HG03571 (cell line): ENCODE results near the gene NCKAP1.
"Not testable (repeated sequence)": the region's sequence is repeated elsewhere in the genome, so short reads cannot be mapped to it uniquely, and the experiment has no call there.

Experiments used
- ATAC-seq: cut with Tn5 transposase; IDR thresholded peaks from one replicate; pipeline ENCODE4 v1.9.1; 2021; ENCODE audit not compliant: unreplicated experiment

NCKAP1 gene

DNA sequence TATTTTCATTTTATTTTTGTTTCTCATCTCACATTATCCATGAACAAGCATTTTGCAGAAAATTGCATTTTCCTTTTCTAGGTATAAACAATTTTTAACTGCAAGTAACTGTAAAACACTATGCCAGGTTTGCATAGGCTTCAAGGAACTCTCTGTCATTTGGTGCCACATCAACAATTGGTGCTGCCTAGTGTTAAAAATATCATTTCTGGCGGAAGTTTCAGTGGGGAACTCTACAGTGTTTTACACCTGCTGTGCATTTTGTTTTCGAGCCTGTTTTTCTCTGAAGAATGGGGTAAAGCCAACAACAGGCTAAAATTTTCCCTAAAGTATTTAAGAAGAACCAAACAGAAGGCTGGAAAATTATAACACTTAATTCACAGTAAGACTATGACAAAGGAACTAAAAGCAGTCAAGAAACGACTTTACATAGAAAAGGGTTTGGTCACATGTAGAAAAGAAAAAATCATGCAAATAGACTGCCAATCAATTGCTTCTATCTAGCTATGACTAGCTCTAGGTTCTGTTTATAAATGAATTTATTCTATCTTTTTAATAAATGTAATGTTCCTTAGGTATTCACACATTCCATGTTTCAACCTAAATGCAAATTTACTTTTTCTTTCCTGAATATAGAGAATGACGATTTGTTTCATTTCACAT lies 150.4 kb downstream of the NCKAP1 start:
- ATAC-seq = no peak

DNA sequence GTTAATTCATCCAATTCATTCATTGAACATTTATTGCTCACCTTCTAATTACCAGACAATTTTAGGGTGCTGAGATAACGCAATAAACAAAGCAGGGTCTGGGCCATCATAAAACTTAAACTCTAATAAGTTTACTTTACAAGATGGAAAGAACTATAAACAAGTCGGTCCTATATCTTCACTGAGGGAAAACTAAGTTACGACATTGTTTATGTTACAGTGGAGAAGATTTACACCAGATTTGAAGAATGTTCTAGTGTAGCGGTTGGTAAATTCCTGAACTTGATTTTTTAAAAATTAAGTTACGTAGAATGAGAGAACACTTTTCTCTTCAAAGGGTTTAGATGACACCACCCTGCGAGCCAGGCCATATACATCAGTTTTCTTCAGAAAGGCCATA lies 151.2 kb downstream of the NCKAP1 start:
- ATAC-seq = no peak

DNA sequence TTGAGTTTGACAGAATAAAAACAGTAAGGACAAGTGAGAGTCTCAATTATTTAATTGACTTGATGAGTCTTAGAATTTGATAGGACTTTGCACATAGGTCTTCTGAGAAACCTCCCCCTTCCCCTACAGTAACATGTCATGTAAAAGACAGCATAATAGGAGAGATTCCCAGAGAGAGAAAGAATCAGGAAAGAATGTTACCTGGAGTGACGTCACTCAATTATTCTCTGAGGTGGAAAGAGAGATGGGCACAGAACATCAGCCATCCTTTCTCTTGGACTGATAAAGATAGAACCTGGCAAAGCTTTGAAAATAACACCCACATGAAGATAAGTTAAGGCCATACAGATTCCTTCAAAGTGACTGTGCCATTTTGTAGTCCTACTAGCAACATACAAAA lies 152.5 kb downstream of the NCKAP1 start:
- no peak for ATAC-seq

DNA sequence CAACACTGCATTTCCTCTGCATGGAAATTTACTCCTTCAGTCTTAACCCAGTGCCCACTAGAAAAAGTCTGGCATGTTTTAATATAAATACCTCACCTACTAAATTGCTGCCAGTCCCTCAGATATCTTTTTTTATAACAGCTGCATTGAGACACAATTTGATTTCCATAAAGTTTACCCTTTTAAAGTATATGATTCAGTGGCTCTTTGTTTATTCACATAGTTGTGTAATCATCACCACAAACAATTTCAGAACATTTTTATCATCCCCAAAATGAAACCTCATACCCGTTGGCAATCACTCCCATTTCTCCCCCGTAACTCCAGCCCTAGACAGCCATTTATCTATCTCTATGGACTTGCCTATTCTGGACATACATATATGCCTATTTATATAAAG lies 154.8 kb downstream of the NCKAP1 start:
- ATAC-seq = no peak

DNA sequence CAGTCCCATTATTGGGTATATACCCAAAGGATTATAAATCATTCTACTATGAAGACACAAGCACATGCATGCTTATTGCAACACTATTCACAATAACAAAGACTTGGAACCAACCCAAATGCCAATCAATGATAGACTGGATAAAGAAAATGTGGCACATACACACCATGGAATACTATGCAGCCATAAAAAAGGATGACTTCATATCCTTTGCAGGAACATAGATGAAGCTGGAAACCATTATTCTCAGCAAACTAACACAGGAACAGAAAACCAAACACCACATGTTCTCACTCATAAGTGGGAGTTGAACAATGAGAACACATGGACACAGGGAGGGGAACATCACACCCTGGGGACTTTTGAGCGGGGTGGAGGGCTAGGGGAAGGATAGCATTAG lies 158.2 kb downstream of the NCKAP1 start:
- ATAC-seq = not testable (repeated sequence)

DNA sequence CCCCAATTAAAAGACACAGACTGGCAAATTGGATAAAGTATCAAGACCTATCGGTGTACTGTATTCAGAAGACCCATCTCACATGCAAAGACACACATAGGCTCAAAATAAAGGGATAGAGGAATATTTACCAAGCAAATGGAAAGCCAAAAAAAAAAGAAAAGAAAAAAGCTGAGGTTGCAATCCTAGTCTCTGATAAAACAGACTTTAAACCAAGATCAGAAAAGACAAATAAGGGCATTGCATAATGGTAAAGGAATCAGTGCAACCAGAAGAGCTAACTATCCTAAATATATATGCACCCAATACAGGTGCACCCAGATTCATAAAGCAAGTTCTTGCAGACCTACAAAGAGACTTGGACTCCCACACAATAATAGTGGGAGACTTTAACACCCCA lies 161.6 kb downstream of the NCKAP1 start:
- not testable (repeated sequence) for ATAC-seq

DNA sequence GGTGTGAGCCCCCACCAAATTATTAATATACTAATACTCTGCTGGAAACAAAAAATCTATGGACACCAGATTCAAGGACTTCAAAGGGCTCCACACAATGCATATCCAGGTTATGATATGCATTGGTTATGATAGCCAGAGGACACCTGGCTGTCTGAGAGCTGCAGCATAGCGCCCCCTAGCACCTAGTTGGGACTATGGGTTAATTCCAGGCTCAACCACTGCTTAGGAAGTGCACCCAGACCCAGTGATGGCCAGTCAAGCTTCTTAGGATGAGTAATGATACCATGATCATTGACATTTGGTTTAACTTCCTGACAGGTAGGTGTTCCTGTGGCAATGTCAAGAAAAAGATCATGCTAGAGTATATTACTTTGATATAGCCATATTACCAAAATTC lies 168.0 kb downstream of the NCKAP1 start:
- ATAC-seq = no peak

DNA sequence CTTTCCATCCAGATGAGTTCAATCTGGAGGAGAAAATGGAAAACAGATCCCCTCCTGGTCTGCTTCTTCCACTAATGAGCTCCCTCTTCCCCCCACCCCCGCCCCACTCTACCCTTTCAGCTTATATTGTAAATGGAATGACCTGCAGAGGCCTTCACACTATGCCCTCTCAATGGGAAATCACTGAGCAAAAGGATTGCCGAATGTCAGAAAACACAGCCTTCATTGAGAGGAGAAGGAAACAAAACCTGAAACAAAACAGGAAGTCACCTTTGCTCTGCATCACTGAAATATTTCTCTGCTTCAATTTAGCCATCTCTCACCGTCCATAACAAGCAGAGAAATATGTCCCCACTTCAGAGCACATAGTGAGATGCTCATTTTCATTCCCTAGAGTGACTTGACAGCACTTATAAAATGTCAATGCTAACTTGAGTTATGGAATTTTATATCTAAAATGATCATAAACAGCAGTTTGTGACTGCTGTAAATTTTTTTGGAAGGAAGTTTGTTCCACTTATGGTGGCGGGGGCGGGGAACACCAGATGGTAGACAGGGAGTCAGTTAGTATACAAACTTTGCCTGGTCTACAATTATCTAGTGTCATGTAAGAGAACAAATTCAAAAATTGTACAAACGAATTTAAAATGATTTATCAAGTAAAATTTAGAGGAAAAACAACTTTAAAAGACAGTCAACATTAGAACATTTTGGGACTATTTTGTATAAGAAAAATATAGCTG lies 170.0 kb downstream of the NCKAP1 start:
- ATAC-seq = no peak

DNA sequence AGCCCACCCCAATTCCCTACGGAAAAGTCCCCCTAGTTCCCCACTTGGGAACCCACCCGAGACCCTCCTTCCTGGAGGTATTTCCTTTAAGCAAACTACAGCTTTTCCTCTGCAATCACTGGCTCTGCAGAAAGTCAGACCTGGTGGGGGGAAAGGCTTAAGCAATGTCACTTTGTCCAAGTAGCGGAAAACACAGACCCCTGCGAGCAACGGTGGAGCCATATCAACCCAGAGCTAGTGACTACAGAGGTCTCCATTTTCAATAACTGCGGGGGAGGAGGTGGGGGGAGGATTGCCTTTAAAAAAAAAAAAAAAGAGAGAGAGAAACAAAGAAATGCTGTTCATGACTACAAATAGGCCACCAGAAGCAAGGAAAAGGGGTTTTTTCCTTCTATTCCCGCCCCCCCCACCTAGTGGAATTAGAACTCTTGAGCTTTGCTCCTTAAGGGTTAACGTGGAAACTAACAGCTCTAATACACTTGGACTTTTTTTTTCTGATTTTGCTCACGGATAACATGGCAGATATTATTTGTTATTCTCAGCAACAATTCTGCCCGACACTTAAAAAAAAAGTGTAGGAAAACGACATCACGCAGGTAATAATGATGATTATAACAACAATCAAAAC lies 170.7 kb downstream of the NCKAP1 start:
- ATAC-seq = no peak

DNA sequence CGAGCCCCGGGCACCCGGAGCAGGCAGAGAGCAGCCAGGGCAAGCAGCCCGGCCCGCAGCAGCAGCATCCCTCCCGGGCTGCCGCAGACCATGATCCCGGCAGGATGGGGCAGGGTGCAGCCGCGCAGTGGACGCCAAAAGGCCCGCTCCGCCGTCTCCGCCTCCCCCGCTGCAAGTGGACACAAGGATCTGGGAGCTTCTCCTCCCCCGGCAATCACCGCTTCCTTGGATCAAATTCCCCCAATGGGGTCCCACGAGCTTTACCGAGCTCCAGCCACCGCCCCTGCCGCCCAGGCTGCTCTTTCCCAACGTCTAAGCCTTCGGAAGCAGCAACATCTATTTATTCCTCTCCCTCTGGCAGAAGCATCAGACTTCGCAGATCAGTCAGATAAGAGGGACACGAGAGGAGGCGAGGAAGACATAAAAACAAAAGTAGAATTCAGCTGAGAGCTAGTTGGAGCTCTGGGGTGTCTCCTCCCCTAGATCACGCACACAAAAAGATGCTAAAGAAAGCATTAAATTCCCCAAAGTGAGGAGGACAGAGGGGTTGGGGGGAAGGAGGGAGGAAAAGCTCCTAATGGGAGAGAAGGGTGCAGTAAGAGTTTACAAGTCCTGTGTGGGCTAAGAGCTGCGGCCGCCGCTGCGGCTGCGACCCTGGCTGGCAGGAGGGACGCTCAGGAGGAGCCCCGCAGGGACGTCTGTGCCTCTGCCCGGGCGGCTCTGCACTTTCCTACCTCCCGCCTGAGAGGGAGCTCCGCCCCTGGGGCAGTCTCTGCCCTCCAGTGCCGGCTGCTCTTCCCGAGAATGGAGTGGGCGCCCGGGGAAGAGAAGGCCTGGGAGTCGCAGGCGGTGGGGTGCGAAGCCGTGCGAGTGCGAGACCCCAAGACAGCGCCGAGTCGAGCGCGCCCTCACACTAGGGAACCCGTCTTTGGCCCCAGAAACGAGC lies 171.5 kb downstream of the NCKAP1 start, which contains the start of gene FRZB:
Gene FRZB (minus strand): TSS at position 177 of the 946 bp plus-strand sequence. CDS start 85 bp downstream, at position 92.
- ATAC-seq = no peak

DNA sequence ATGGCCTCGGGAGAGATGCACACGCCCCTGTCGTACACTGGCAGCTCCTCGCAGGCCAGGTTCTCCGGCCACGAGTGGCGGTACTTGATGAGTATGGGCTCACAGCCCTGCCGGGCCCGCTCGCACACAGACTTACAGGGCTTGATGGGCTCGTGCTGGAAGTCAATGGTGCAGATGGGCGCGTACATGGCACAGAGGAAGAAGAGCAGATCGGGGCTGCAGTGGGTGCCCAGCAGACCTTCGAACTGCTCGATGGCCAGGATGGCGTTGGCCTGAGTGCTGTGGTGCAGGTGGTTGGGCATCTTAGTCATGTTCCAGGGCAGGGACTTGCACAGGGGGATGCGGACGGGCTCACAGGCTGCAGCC lies 172.2 kb downstream of the NCKAP1 start:
- no peak for ATAC-seq

DNA sequence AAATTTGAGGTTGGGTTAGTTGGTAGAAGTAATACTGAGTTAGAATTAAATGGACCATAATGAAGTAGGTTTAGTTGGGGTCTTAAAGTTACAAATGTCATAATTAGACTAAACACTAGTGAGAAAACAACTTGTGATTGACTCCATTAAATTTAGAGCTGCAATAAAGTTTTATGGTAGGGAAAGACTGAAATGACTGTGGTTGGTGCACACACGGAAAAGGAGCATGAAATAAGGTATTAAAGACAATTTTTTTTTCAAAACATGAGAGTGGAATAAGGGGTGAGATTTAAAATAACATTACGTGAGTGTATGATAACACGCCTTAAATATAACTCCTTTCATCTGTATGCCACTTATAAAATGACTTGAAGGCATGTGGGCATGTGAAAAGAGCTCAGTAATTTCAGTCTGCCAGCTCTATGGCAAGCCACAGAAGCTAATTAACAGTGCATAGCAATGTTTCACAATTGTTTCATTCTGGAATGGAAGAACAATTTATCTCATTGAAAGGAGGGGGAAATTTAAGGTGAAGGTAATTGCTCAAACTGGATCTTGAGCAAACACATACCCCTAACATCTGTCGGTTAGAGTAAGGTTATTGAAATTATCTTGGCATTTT lies 173.2 kb downstream of the NCKAP1 start:
- ATAC-seq = no peak

DNA sequence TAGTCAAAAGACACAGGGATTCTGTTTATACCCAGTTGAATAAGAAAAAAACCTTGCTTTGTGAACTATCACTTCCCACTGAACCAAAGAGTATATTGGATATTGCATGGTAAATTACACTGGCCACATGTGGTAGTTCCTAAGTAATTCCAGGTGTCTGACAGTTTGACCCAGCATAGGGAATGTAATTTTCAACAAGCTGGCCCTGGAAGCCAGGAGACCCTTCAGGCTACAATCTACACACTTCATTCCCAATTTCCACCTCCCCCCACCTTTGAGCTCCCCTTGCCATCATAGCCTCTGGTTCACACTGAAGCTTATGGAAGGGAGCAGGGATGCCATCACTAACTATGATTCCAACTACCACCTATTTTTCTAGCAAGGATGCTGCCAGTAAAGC lies 174.6 kb downstream of the NCKAP1 start:
- no peak for ATAC-seq

DNA sequence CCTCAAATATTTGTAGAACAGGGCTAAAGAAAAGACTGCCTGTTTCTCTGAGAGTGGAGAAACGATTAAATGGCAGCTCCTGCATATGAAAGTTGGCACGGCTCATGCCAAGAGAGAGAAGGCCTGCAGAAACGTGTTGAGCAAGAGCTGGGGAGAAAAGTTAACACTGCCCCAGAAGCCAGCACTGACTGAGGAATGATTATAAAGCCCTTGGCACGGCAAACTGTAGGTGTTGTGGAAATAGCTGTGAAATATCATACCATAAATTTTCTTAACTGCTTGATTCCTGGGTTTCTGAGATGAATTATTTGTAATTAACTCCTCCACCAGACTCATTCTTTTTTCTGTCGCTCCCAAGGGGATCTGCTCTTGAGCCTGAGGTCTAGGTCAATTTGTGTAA lies 176.2 kb downstream of the NCKAP1 start:
- ATAC-seq = no peak

DNA sequence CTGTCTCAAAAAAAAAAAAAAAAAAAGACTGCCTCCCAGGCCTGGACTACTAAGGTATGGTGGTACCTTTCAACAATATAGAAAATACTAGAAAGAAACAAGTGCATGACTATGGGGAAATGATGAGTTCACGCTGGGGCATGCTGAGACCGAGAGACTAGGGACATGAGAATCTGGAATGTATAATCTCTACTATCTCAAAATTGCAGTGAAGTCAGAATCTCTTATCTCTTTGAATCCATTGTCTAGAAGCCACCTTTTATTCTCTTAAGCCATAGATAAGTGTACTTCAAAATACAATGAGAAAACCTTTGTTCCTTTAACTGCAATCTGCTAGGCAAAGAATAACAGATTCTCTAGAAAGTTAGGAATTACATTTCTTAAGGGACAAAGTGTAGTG lies 177.4 kb downstream of the NCKAP1 start:
- no peak for ATAC-seq
